Kidney tubule cell (primary cell): ENCODE results near the gene PTMA.

ENCODE experiments used
- DNase-seq: peaks from one replicate; pipeline ENCODE4 v3.0.0-alpha.2; 2018; ENCODE audit warnings: low spot score

The PTMA gene

DNA sequence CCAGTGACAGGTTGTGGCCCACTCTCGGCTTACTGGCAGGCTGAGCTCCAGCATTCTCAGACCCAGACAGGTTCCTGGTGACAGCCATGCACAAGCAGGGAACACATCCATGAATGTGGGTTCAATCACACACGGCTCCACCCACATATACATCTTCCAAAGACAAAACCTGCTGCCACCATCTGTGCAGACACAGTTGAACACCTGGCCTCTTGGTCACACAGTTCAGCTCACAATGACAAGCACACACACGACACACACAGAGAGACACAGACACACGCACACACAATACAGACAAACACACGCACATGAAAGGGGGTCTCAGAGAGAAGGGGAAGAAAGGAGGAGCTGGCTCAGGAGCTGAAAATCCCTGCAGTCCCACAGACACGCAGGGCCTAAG, 32.1 kb upstream of the PTMA start:
- DNase-seq: no peak

DNA sequence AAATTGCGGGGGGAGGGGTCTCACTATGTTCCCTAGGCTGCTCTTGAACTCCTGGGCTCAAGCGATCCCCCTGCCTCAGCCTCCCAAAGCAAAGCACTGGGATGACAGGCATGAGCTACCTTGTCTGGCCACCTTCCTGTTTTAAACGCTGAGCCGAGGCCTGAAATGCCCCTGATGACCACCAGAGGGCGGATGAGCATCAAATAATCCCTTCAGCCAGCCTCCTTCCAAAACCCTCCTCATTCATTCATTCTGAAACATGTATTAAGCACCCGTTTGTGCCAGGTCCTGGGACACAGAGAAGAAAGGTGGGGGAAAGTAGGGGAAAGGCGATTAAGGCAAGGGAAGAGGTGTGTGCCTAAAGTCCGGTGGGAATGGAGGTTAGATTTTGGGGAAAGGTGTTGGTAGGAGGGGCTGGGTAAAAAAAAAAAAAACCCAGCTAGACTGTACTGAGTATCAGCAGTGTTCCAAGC, 30.7 kb upstream of the PTMA start:
- peak; percentile 86 for DNase-seq

DNA sequence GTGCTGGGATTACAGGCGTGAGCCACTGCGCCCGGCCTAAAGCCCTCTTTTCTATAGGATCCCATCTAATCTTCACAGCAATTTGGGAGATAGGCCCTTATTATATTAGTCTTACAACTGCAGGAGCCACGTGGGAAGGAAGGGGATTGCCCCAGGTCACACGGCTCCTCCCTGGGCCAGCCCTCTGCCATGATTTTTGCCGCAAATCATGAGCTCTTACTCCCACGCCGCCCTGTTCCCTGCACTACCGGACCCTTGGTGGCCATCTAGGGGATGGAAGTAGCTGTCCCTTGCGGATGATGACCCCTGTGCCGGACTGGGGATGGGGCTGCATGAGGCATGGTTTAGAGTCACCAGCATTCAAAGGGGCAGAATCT, 28.4 kb upstream of the PTMA start:
- DNase-seq: no peak

DNA sequence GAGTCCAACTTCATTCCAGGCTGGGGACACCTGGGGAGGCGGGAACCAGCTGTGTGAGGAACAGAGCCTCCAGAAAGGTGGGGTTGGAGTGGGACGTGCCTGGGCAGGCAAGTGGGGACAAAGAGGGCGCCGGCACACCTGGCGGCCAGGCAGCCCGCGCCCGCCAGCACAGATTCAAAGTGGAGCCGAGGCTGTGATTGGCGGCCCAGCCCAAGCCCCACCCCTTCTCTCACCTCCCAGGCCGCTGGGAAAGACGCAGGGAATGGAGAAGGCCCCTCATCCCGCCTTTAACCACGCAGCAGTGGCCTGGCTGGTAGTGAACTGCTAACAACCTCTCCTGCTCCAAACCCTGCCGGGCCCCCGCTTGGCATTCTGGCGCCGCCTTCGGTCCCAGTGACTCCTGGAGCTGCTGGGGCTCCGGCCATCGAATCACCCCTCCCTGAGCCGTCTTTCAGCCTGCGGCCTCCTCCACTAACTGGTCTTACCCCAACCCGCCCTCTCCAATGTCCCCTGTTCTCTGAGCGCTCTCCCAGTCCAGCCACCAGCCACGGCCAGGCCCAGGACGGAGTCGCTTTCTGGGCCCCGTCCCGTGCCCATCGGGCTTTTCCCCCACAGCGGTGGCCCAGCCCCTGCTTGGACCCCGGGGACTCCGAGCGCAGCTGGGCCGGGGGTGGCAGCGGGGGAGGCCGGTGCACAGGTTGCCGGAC, 27.9 kb upstream of the PTMA start:
- no peak for DNase-seq

DNA sequence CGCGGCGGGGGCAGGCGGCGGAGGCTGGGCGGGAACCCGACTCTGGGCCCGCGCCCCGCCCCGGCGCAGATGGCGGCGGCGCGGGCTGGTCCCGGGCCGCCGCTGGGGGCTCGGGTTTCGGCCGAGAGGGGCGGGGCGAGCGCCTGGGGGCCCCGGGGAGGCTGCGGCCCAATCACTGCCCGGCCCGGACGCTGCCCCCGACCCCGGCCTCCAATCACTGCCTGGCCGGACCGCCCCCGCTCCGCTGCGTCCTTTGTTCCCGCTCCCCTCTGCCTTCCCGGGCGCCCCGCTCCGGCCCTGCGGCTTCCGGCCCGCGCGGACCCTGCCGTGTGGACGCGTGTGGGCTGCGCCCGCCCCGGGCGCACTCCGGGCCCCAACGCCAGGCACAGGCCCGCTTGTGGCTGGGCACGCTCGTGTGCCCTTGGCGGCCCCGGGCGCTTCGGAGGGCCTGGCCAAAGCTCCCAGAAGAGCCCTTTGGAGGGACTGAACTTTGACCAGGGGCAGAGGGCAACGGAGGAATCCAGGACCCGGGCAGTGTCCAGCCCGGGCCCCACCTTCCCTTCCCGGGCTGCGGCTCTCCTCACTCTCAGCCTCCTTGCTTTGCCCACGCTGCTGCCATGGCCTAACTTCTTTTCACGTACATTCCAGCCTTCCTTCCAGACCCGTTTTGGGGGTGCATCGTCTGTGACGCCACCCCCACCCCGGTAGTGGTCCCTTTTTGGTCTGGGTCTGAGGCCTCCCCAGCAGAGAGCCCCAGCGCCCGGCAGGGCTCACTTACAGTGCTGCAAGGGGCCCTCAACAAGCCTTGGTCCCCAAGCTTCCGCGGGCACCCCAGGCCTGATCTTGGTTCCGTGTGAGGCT, 27.1 kb upstream of the PTMA start:
- DNase-seq: peak; percentile 83

DNA sequence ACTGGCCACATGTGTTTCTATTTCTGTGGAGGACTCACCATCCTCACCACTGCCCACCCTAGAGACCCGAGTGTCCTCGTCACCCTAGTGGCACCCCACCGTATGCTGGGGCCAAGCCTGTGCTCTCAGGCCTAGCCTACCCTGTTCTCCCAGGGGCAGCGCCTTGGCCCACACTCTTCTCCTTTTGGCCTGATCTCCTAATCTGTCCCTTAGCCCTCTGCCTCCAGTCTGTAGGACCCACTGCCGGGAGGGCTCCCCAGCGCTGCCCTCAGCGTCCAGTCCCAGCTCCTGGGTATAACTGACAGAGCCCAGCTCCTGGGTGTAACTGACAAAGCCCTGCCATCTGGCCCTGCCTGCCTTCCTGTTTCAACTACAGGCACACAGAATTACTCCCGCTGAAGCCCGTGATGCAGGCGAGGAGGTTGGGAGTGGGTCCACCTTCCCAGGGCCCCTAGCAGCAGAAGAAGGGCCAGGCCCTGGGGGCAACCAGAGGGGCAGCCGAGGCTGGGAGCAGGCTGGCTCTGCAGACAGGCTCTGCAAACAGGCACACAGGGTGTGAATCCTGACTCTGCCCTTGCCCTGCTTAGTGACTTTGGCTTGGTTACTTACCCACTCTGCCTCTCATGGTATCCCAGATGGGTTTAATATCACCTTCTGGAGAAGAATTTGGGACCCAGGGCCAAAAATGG, 25.6 kb upstream of the PTMA start:
- DNase-seq: no peak

DNA sequence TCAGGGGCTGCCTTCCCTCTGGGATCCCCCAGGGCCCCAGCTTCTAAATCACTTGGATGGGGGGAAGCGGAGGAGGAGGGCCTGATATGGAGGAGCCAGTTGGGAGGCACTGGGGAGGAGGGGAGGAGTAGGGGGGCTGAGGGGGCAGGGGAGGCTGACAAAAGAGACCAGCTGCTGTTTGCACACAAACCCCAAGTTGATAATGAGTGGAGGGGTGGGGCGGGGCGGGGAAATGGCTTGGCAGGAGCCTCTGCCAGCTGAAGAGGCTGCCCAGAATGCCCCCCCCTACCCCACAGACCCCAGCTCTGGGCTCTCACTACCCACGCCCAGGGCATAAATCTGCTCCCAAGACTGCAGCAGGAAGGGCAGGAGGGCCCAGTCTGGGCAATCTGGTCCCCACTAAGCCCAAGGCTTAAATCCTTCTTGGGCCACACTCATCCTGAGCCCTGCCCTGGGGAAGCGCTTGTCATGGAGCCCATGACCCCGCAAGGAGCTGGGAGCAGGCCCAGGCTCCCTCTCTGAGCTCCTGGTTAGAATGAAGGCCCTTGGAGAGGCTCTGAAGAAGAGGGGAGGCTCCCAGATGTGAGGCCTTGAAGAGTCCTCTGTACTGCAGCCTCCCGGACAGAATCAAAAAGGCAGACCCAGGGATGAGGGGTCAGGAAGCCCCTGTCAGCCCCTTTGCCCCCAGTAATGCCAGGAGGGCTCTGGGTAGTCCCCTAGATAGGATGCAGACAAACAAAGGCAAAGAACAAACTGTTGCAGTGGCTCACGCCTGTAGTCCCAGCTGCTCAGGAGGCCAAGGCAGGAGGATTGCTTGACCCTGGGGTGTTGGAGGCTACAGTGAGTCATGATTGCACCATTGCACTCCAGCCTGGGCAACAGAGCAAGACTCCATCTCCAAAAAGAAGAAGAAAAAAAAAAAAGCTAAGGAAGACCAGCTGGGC, 24.8 kb upstream of the PTMA start:
- DNase-seq: no peak

DNA sequence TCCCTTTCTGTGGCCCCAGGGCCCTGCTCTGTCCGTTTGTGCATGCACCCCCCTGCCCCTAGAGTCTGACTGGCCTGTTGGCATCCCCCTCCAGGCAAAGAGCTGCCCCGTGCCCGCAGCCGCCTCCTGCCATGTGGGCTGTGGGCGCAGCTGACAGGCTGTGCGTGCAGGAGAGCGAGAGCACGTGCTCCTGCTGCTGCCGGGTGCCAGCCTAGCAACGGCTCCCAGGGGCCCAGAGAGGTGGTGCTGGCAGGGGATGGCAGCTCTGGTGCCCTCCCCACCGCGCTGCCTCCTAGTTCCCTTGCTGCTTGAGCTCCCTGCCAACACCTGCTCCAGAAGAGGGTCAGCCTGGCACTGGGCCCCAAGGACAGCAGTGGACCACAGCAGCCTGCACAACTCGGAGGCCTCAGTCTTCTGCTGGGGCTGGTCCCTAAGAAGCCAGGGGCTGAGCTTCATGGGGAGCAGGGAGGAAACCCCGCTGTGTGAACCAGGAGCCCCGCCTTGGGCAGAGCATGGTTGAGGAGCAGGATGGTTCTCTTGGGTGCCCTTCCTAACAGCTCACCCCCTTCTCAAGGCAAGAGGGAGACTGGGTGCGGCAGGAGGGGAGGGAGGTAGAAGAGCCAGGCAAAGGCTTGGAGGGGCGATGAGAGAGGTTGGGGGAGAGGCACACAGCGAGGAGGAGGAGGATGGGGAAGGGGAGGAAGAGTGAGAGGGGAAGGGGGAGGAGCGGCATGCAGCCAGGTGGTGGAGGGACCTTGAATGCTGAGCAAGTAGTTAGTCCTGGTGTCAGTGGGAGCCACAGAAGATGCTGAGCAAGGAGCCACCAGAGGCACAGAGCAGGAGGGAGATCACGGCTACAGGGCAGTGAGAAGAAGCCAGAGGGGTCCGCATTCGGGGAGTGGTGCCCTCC, 23.8 kb upstream of the PTMA start:
- DNase-seq: no peak

DNA sequence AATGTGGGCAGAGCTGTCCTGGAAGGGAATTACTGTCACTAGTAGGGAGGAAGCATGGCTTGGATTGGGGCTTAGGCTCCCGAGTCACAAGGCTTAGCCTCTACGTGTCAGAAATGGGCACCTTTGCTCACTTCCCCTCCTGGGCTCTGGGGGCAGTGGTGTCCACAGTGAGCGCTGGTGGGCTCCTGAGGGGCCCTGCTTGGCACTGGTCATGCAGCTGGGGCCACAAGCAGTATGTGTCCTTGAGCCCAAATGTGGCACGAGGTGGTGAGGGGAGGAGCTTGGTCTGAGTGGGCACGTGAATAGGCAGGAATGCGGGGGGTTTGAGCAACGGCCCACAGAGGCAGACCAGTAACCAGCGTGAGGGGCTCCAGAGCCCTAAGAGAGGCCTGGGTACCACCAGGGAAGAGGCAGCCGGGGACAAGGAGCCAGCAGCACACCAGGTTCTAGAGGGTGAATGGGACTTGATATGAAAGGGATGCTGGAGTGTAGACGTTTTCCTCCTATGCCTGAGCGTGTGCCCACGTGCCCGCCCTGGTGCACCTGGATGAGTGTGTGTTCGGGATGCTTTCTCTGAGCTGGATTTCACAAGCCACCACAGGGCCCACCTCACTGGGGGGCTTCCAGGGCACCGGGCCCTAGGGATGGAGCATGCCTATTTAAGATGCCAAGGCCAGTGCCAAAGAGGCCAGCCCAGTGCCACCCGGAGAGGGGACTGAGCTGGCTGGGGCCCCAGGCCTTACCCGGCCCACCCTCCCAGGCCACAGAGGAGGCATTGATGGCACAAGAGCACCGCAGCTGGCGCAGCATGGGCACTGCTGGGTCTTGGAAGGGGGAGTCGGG, 22.8 kb upstream of the PTMA start:
- DNase-seq: no peak

DNA sequence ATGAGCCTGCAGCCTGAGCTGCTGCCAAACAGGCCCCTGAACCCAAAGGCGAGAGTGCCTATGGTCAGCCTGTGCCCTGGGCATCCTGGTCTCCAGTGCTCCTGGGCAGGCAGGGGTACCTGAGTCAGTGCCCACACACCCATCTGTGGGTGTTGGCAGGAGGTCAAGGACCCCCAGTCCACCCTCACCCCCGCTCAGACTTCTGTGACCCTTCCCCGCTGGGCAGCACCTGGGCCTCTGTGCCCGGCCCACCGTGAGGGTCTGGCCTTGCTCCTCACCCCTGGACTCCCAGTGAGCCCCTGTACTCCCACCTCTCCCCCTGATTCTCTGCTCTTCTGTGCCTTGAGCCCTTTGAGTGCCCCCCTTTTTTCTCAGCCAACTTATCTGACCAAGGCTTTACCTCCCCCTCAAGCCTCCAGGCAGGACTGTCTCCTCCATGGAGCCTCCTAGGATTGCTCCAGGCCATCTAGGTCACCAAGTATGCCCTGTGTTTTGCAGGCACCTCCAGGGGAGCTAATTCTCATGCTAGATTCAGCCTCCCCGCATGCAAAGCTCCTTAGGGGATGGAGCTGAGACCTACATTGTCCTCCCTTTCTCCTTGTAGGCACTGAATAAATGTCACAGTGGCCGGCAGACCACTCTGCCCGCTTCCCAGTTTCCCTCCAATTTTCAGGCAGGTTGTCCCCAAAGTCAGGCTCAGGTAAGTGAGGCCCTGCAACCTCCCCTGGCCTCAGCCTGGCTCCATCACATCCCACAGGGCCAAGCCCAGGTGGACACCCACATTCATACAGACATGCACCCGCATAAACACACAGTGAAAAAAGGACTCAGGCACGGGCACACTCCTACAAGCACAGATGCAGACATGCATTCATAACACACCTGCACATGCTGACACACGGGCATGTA, 21.9 kb upstream of the PTMA start:
- DNase-seq: no peak

DNA sequence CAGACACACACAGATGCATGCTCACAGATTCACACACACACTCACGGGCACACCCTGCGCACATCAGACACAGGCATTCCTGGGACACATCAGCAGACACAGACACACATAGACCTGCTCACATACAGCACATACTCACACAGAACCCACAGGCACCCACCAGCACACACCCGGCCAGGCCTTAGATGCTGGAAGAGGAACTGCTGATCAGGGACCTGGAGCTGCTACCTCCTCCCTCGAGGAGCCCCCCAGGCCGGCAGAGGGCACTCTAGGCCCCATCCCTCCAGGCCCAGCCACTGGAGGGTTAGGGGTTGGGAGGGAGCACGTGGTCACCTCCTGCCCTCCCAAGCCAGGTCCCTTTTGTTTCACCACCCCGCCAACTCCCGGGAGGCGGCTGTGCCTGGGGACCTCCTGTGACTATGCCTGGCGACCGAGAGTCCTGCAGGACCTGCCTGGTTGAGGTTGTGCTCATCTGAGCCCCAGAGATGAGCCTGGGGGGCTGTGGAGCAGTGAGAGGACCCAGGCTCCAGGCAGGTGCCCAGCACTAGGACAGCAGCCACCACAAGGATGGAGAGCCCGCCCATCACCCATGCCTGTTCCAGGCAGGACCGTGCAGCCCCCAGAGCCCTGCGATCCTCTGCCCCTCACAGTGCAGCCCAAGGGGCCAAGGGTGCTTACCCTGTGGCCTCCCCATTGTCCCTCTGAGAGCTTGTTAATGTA, 21.0 kb upstream of the PTMA start:
- peak; percentile 61 for DNase-seq

DNA sequence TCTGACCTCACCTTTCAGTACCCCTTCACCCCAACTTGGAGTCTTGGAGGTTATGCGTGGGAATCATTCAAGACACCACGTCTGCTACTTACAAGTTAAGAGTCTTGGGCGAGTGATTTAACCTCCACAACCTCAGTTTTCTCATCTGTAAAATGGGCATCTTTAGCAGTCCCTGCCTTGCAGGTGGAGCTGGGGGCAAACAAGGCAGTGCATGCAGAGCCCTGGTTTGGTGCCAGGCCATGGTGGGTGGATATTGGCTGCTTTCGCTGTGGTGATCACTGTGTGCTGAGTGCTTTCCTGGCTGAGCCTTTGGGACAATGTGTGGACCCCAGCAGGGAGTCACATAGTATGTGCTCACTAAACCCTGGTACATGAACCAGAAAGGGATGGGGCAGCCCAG, 20.4 kb upstream of the PTMA start:
- no peak for DNase-seq

DNA sequence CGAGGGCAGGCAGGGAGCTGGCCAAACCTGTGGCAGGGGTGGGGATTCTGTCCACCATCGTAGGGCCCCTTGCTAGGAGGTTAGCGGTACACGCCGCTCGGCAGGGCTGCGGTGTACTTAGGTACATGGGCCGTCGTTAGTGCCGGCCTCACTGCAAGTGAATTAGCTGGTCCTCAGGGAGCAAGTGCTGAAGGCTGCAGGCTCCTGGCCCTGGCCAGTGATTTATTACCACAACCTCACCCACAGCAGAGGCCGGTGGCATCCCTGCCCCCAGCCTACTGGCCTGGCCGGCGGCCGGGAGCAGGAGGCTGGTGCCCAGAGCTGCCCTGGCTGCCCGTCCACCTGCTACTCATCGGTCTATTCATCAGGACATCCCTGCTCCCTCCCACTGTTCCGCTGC, 19.6 kb upstream of the PTMA start:
- no peak for DNase-seq

DNA sequence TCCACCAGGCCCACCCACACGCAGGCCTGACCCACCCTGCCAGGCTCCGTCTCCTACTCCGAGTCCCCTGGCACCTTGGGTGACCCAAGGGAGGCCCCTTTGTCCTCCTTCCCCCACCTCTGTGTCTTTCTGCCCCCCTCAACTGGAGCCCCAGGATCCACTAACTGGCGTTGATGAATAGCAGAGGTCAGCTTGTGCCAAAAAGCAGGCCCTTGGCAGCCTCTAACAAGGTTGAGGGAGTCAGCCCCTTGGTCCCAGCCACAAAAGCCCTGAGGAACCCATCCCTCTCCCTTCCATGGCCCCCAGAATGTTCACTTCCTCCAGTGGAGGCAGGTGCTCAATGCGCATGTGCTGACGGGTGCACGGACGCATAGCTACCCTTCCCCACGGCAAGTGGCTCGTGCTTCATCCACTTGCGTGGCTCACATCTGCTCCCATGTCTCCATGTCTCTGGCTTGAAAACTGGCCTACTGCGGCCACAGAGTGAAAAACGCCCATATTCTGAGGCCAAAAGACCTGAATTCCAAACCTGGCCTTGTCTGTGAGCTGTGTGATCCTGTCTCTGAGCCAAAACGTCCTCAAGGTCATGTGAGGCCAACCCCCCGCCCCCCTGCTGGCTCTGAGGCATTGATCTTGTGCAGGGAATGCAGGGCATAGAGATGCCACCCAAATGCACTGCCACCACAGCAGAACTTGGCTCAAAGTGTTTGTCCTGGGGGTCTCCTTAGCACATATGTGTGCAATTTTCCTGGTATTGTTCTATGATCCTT, 19.0 kb upstream of the PTMA start:
- no peak for DNase-seq

DNA sequence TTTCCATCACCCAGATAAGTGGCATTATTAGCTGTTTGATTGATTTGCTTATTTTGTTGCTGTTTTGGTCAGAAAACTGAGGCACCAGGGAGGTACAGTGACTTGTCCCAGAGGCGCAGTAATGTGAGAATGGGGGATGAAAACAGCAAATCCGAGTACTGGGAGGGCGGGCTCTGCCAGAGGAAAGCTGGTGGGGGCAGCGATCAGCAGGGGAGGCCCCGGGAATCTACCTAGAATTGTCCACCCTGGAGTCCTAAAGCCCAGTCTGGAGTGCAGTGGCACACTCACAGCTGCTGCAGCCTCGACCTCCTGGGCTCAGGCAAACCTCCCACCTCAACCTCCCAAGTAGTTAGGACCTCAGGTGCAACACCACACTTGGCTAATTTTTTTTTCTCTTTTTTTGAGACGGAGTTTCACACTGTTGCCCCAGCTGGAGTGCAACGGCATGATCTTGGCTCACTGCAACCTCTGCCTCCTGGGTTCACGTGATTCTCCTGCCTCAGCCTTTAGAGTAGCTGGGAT, 17.0 kb upstream of the PTMA start:
- DNase-seq: no peak

DNA sequence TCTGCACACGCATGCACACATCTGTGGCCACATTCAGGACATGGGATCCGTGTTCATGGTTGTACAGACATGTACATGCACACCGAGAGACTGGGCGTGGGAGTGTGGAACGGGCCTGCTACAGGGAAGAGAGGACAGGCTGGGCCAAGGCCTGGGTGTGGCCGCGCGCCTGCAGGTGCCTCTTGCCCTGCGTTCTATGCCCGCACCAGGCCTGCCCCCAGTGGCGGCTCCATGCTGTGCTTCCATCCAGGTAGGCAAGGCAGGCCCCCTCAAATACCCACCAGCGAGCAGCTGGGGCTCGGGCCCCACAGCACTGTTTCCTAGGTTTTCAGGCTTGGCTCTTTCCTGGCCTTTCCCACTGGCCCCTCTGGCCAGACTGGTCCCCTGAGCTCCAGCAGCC, 15.5 kb upstream of the PTMA start:
- no peak for DNase-seq

DNA sequence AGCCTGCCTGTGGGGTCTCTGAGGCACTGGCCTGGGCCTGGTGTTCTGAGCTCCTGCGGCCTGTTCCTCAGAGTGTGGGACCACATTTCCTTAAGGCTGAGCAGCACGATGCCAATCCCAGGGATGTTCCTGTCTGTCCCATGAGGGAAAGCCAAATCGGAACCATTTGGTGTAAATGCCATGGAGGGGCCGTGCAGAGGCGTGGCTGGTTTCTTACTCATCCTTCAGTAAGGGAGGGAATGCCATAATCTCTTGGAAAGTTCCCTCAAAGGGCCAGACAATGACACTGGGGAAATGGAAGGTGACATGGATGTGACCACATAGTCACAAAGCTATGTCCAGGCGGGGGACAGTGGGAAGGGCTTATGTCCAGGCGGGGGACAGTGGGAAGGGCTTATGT, 14.4 kb upstream of the PTMA start:
- no peak for DNase-seq
